Mammary epithelial cell (primary cell): ENCODE measurements around the gene TACC2.
"Not testable (repeated sequence)": the region's sequence is repeated elsewhere in the genome, so short reads cannot be mapped to it uniquely, and the experiment has no call there.

Experiments used
- CTCF ChIP-seq, 2 donors: IDR thresholded peaks in 1 of 2; conservative IDR thresholded peaks in 1 of 2; 2 replicates each; pipeline ENCODE4 v1.5.1; 2011 to 2012; ENCODE audit warnings: inconsistent platforms in 2 of 2, low read length in 2 of 2, mild to moderate bottlenecking in 2 of 2, control low read depth in 1 of 2, low read depth in 1 of 2; ENCODE audit not compliant: insufficient read depth in 1 of 2; ENCODE audit errors: extremely low read depth in 1 of 2
- EZH2 ChIP-seq: IDR thresholded peaks from 2 replicates; pipeline ENCODE4 v1.6.1; 2012; ENCODE audit warnings: low read length, inconsistent platforms, borderline replicate concordance

DNA sequence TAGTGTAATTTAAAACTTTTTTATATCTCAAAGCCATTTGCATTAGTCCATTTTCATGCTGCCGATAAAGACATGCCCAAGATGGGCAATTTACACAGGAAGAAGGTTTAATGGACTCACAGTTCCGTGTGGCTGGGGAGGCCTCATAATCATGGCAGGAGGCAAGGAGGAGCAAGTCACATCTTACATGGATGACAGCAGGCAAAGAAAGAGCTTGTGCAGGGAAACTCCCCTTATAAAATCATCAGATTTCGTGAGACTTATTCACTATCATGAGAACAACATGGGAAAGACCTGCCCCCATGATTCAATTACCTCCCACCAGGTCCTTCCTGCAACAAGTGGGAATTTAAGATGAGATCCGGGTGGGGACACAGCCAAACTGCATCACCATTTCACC, 2.8 kb downstream of the TACC2 start:
- not testable (repeated sequence) for TF ChIP-seq CTCF (conservative IDR thresholded peaks at IDR 0.05 in 1 of 2, IDR thresholded peaks at IDR 0.05 in 1 of 2; ENCODE audit: extremely low read depth in 1 of 2, insufficient read depth in 1 of 2, low read depth in 1 of 2, low read length in 2 of 2); EZH2
